Measurements from ENCODE around the gene EIF4H.
"Not testable (repeated sequence)": the region's sequence is repeated elsewhere in the genome, so short reads cannot be mapped to it uniquely, and the experiment has no call there.

EIF4H gene

DNA sequence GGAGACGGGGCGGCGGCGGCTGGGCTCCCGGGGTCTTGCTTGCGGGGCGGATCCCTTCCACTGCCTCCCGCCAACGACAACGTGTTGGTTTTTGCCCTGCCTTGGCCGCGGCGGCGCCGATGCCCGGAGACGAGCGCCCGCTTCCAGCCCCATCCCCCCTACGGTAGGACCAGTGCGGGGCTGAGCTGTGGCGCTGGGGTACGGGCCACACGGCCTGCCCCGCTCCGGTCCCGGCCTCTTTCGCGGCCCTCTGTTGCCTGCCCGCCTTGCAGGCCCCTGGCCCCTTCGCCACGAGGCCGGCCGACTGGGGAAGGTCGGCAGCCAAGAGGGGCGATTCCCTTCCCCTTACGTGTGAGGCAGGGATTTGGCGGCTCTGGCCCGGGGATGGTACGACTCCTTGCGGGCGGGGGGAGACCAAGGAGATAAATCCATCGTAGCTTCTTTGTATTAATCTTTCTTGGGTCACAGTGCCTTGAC, 488 bp downstream of the EIF4H start:
- in situ Hi-C loops (cut with MboI; ENCODE audit: low sequenced_read_pairs) = no loop called here

DNA sequence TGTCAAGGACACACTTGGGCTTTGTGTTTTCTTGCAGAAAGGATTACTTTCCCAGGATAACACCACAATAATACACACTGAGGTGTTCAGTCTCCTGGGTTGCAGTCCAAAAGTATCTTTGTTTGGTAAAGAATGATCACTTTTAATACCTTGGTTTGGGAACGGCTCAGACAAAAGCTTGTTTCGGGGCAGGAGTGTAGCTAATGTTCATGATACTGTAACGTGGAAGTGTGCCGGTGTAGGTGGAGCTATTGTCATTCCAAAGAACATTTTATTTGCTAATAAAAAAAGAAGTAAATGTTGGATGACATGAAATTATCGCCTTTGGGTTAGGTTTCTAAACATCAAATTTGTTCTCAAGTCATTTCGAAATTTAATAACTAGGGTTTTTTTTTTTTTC, 1.2 kb downstream of the EIF4H start:
- in situ Hi-C loops (cut with MboI; ENCODE audit: low sequenced_read_pairs) = no loop called here

DNA sequence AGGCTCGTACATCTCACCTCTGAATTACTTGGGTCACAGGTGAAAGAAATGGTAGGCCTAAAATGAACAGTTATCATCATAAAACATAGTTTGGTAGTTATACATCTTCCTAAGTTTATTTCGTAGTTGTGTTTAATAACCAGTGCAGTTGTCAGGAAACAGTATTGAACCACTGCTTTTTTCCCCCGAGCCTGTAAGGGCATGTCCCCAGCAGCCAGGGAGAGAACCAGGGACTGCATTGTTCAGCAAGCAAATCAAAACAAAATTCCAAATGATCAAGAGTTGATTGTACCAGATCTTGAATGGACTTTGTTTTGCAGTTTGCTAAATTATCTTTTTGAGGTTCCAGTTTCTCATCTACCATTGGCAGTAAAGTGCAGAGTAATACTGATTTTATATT, 2.4 kb downstream of the EIF4H start:
- in situ Hi-C loops (cut with MboI; ENCODE audit: low sequenced_read_pairs) = no loop called here

DNA sequence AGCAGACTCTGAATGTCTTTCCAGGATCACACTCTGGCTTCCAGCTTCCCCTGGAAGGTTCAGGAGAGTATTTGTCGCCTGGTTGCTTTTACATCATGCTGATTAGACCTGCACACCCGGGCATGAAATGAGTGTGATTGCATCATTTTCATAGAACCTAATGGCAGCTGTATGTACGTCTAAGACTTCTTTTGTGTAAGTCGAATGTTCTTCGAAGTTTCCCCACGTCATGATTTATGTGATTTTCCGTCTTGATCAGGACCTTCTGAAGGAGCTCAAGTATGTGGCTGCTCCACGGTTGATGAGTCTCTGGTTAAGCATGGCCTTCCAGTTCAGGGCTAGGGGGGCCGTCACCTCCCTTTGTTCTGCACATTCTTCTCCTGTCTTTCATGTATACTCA, 4.5 kb downstream of the EIF4H start:
- in situ Hi-C loops (cut with MboI; ENCODE audit: low sequenced_read_pairs) = no loop called here

DNA sequence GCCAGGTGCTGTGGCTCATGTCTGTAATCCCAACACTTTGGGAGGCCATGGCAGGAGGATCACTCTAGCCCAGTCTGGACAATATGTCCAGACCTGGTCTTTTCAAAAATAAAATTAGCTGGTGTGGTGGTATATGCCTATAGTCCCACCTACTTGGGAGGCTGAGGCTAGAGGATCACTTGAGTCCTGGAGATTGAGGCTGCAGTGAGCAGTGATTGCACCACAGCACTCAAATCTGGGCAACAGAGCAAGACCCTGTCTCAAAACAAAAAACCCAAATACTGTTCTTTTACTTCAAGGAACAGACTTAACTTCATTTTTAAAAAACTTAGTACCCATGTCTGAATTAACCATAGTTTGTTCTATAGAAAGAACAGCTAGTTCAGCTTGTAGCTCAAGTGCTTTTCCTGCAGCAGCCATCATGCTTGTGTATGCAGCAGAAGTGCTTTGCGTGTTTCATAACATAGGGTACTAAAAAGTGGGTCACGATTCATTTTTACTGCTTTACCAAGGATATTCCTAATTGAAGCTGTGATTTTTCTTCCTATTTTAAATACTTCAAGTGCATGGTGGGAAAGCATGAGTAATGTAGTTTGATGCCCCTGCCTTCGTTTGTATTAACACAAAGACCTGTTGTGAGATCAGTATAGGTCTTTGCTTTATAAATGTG, 5.9 kb downstream of the EIF4H start:
- in situ Hi-C loops (cut with MboI; ENCODE audit: low sequenced_read_pairs) = no loop called here

DNA sequence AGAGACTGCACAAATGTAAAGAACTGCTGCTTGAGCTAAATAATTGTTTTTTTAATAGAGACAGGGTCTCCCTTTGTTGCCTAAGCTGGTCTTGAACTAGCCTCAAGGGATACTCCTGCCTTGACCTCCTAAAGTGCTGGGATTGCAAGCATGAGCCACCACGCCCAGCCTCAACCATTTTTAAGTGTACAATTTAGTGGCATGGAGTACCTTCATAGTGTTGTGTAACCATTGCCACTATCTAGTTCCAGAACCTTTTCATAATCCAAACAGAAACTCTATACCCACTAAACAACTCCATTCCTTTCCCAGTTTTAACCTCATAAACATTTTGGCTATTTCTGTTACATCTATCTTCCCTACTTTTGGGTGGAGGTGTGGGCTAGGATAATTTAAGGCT, 6.7 kb downstream of the EIF4H start:
- in situ Hi-C loops (cut with MboI; ENCODE audit: low sequenced_read_pairs) = no loop called here

DNA sequence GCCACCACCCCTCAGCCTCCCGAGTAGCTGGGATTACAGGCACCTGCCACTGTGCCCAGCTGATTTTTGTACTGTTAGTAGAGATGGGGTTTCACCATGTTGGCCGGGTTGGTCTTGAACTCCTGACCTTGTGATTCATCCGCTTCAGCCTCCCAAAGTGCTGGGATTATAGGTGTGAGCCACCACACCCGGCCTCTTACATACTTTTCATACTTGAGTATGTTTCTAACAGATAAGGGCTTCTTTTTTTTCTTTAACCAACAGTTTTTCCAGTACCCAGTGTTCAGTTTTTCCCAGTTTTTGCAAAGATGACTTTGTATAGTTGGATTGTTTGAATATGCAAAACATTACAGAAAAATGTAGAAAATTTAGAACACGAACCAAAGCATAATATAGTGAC, 7.7 kb downstream of the EIF4H start:
- in situ Hi-C loops (cut with MboI; ENCODE audit: low sequenced_read_pairs) = no loop called here

DNA sequence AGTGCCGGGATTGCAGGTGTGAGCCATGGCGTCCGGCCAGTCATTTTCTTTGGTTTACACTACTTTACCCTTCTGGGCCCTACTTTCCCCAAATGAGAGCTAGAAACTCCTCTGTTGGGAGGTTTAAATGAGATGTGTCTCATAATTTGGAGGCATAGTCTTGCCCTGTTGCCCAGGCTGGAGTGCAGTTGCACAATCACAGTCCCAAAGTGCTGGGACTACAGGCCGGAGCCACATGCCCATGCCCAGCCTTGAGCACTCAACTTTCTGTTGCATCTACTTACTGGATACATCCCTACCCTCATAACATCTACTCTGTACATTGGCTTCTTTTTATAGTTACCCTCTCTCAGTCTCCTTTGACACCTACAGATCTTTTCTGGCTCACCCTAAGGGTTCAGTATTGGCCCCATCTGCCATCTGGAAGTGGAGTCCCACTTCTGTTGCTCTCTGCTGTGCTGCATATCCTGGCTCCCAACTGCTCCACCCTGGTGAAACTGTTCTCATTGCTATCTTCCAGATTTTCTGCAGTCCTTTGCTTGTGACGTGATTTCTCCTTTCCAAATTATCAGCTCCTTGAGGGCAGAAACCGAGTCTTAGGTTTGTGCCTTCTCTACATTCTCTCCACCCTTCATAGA, 8.4 kb downstream of the EIF4H start:
- in situ Hi-C loops (cut with MboI; ENCODE audit: low sequenced_read_pairs) = no loop called here

DNA sequence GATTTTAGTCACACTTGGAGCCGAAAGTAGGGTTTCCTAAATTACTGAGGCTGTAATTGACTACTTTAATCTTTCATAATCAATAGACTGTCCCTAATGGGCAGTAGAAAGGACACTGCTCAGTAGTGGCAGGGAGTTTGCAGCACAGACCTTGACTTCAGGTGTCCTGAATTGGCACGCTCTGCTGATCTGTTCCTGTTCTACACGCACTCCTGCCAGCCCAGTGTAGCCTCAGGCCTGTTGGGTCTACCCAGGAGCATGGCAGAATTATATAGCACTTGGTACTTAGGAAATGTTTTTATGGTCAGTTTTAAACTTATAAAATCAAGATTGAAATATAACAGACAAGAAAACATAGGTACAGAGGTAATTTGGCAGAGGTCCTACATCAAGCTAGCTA, 9.0 kb downstream of the EIF4H start:
- in situ Hi-C loops (cut with MboI; ENCODE audit: low sequenced_read_pairs) = no loop called here

DNA sequence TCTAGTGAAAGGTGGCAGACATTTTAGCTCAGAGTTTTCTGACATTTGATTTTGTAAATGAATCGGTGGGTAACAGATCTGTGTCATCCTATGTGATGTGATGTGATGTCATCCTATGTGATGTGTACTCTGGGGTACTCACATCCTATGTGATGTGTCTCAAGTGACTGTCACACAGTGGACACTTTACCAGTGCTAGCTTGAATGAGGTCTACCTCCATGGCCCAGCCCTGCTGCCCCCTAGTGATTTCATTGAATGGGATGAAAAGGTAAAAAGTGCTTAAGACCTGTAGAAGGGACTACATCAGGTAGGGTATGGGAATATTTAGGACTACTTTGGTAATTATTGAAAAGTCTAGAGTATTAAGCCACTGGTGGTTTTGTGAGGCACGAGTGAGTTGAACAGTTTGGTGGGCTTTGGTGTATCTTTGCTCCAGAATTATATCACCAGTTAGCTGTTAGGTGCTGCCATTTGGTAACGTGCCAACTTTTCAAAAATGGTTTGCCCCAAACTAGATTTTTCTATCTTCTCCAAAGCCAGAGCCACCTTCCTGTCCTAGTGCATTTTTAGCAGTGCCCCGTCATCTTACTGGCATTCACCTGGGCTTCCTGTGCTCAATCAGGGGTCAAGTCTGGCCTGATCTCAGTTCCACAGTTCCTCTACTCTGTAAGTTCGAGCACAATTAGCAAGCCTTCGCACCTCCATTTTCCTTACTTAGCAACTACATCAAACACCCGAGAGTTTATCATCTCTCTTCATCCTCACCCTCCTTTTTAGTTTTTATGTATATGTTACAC, 9.7 kb downstream of the EIF4H start:
- in situ Hi-C loops (cut with MboI; ENCODE audit: low sequenced_read_pairs) = no loop called here

DNA sequence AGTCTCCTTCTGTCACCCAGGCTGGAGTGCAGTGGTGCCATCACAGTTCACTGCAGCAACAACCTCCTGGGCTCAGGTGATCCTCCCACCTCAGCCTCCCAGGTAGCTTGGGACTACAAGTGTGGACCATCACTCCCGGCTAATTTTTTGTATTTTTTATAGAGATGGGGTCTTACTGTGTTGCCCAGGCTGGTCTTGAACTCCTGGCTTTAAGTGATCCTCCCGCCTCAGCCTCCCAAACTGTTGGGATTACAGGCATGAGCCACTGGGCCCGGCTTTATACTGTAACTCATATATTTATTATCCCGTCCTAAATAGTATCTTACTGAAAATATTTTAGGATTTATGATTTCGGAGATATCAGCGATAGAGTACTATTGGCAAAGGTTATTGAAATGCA, 10.9 kb downstream of the EIF4H start:
- in situ Hi-C loops (cut with MboI; ENCODE audit: low sequenced_read_pairs) = no loop called here

DNA sequence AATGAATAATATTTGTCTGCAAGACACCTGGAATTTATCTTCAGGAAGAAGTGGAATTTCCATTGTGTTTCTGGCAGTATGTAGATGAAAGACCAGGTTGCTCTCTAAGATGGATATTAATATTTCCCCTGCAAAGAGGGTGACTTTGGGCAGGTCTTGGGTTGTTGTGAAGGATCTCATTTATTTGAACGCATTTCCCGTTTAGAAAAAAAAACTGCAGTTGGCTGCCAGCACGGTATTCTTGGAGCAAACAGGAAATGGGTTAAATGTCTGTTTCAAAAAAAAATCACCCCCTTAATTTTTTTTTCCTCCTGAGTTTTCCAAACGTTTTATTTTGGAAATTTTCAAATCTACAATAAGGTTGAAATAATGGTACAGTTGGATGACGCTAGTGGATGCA, 11.5 kb downstream of the EIF4H start:
- in situ Hi-C loops (cut with MboI; ENCODE audit: low sequenced_read_pairs) = no loop called here

DNA sequence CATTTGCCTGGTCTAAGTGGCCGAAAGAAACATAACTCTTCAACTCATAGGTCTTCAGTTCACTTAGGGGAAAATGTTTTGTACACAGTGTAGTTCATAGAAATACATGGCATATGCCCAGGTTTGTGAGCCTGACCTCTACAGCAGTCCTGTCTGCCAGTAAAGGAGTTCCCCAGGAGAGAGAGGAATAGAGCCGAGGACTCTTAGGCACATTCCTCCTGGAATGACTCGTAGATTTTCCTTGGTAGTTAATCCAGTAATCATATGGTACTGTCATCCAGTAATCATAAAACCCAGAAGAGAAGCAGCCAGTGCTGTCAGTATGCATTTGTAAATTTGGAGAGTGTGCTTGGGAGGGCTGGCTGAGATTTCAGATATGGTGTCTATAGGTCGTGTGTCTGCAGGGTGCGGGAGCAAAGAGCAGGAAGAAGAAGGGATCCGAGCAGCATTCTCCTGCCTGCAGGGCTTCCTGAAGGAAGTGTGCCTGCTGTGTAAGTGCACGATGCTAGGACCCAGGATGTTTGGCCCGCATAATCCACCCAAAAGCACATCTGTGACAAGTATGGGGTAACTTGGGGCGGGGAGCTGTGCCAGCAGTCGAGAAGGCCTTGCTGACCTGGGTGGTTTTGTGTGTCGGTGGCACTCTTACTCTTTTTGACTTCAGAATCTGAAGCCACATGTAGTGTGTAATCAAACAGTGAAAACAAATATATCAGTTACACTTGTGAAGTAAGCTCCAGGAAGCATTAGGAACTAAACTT, 13.9 kb downstream of the EIF4H start:
- in situ Hi-C loops (cut with MboI; ENCODE audit: low sequenced_read_pairs) = no loop called here

DNA sequence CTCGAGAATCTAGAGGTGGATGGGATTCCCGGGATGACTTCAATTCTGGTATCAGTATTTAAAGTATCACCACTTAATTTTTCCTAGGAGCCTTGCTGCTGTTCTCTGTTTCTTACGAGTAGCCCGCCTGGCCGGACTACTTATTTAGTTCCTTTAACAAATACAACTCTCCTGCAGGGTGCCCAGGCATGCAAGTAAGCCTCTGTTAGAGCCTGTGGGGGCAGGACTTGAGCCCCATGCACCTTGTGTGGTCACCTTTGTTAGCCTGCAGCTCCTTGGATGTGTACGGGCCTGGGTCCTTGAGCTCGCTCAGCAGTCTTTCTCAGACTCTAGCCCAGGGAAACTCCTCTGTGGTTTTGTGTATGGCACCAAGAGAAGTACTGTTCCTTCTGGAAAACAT, 16.1 kb downstream of the EIF4H start:
- in situ Hi-C loops (cut with MboI; ENCODE audit: low sequenced_read_pairs) = no loop called here

DNA sequence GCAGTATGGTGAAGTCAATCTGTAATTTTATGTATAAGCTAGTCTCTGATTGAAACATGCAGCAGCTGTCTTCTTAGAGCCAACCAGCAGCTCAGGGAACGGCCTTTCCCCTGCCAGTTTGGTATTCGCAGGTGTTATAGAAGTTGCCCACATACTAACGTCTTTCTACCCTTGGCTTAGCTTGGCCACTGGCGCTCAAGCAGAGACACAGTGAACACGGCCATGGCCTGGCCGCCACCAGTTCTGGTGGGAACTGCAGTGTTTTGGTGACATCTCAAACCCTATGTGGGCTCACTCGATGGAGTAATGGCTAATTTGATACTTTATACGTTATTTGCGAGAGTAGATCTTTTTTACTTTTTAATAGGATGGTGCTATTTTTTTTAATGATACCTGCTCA, 17.1 kb downstream of the EIF4H start:
- in situ Hi-C loops (cut with MboI; ENCODE audit: low sequenced_read_pairs) = no loop called here

DNA sequence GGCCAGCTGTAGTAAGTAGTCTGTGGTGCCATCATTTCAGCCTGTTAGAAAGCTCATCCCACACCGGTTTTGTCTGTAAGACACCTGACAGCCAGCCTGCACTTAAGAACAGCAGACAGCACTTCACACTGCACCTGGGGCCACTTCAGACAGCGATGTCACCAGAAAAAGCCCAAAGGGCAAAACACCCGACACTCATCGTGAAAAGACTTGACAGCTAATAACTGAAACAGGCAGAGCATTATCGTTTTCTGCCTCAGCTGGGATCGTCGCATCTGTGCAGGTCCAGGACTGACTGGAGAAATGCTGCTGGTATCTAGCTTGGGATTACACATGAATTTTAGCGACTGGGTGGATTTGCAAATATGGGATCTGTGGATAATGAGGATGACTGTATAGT, 18.9 kb downstream of the EIF4H start:
- in situ Hi-C loops (cut with MboI; ENCODE audit: low sequenced_read_pairs) = no loop called here

DNA sequence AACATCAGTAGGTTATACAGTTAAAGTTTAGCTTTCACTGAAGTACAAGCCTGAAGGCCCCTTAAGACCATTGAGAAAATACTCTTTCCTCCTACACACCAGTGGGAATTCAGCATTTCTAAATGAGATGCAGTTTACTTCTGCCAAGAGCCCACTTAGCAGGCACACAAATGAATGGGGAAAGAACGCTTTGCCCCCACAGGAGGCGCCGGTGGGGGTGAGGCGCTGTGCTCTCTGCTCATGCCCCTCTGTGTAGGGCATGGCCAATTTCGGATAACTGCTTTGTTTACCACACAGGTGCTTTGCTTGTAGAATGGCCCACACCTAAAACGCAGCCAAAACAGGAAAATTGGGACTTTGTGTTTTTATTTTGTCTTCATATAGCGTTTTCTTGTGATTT, 19.8 kb downstream of the EIF4H start:
- in situ Hi-C loops (cut with MboI; ENCODE audit: low sequenced_read_pairs) = no loop called here

DNA sequence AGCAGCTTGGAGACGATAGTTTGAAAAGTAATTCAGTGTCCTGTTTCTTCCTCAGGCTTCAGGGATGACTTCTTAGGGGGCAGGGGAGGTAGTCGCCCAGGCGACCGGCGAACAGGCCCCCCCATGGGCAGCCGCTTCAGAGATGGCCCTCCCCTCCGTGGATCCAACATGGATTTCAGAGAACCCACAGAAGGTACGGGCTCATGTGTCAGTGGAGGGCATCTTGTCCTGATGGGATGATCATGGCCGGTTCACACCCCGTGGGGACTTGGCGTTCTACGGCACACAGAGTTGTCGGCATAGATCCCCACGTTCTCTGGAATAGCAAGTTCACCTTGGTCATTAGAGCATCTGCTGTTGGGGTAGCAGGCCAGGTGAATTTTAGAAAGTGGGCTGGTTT, 20.5 kb downstream of the EIF4H start:
- in situ Hi-C loops (cut with MboI; ENCODE audit: low sequenced_read_pairs) = no loop called here

DNA sequence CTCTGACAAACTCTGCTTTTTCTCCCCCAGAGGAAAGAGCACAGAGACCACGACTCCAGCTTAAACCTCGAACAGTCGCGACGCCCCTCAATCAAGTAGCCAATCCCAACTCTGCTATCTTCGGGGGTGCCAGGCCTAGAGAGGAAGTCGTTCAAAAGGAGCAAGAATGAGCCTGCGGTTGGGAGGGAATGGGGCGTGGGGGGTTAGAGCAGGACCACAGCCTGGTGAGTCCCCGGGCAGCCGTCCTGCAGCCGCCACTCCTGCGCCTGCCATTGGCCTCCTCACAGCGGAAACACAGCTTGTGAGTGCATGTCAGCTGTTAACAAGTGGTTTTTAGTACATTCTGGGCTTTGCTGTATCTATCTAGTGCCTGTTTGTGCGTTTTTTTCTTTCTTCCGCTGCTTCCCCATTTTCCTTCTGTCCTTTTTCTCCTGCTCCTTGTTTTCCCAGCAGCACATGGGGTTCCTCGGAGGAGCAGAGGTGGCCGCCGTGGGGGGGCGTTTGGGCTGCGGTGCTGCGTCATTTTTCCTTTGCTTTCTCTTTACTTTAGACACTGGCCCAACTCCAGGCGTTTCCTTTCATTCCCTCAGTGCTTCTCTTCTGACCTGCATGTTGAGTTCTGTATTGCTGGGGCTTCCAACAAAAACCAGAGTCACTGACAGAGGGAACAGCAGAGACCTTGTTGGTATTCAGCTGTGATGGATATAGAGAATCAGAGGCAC, 21.1 kb downstream of the EIF4H start:
- in situ Hi-C loops (cut with MboI; ENCODE audit: low sequenced_read_pairs) = not testable (repeated sequence)

DNA sequence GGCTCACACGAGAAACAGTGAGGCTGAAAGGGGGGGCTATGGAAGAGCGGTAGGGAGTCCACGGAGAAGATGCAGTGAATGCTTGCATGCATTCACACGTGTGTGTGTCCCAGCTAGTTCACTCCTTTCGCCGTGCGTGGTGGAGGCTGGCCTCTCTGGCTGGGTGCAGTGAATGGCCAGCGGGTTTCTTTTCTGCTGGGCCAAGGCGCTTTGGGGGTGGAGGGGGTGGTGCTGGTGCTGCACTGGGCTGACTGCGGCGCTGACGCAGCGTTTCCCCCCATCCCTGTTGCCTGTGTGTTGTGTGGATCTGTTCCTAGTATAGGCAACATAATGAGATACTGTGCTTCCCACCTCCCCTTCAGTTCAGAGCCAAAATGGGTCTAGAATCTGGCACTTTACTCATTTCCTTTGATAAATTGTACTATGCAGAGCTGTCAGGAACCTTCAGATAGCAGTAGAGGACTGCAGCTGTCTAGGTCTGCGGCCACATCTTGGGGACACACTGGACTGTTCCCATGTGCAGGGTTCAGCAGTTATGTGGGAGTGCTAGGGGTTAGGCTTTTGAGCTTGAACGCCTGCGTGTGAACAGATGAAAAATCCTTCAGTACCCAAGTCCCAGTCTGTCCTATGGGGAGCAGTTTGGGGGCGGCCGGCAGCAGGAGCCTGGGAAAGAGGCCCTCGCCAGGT, 22.0 kb downstream of the EIF4H start:
- in situ Hi-C loops (cut with MboI; ENCODE audit: low sequenced_read_pairs) = not testable (repeated sequence)
